GM18520 (cell line): ENCODE data around the gene MOV10L1.

Experiments used
- ATAC-seq: cut with Tn5 transposase; IDR thresholded peaks from one replicate; pipeline ENCODE4 v1.9.1; 2021; ENCODE audit not compliant: unreplicated experiment

Gene MOV10L1

DNA sequence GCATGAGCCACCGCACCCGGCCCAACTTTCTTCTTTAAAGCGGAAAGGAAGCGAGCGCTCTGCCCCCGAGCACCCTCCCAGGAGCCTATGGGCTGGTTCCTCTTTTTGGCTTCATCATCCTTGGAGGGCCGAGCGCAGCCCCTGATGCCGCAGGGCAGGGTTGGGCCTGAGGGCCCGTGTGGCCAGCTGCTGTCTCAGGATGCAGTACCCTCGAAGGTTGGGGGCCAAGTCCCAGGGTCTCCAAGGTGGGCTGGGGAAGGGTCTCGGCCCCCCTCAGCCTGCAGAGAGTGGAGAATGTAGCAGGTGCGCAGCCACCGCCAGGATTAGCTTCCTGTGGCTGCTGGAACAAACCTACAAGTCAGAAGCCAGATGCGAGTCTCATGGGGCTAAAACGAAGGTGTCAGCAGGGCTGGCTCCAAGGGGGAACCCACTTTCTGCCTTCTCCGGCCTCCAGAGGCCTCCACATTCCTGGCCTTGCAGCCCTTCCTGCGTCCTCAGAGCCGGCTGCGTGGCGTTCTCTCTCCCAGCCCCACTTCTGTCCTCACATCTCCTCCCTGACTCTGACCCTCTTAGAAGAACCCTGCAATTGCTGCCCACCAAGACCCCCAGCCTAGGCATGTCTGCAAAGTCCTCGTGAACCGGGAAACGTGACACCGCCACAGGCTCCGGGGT is 83.6 kb downstream of the MOV10L1 start:
- no peak for ATAC-seq

DNA sequence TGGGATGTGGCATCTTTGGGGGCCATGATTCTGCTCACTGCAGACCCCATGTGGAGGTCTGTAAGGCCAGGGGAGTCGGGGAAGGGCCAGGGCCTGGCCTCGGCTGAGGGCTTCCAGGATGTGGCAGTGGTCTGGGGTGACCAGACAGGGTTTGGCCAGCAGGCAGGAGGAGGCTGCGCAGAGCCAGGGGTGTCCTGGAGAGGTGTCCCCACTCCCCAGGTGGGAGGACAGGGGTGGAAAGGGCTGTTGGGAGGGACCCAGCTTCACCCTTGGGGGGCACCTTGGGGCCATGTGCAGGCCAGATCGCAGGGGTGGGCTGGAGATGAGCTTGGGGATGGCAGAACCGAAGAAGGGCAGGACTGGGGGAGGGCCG is 84.2 kb downstream of the MOV10L1 start:
- ATAC-seq: no peak

DNA sequence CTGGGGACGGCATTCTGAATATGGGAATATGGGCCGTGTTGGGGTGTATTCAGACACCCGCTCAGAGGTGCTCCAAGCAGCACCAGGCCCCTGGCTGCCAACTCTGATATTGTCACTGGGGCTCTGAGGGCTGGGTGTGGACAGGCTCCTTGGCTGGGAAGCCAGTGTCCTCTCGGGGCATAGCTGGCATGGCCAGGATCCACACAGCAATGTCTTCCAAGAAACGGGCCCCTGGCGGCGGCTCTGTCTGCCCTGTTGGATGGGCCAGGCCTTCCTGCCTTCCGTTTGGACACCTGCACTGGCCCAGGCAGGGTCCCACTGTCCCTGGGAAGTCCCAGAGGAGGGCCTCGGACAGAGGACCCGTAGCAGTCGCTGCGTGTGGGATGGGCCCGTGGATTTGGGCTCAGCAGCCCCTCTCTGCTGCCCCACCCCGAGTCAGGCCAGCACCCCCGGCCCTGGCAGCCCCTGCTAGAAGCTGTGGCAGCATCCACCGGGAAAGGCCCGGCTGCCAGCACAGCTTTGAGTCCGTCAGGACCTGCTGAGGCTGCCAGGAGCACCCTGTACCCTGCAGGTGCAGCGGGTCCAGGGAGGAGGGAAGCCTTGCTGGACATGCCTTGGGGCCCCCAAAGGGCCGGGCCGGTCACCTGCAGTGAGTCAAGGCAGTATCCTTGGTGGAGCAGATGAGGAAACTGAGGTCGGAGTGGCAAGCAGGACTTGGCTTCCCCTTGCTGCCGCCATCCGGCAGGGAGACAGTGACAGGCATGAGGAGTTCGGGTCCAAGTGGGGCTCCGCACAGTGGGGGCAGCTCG is 84.8 kb downstream of the MOV10L1 start:
- no peak for ATAC-seq

DNA sequence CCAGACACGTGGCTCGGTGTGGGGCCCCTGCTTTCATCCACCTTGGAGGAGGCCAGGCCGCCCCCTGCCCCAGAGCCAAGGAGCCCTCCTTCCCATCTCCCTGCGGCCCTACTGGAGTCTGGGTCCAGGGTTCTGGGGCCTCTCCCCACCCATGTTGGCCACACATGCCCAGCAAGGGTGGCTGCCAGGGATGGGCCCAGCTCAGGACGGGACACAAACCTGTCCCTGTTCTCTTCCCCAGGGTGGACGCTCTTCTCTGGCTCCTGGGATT is 85.3 kb downstream of the MOV10L1 start:
- ATAC-seq: no peak

DNA sequence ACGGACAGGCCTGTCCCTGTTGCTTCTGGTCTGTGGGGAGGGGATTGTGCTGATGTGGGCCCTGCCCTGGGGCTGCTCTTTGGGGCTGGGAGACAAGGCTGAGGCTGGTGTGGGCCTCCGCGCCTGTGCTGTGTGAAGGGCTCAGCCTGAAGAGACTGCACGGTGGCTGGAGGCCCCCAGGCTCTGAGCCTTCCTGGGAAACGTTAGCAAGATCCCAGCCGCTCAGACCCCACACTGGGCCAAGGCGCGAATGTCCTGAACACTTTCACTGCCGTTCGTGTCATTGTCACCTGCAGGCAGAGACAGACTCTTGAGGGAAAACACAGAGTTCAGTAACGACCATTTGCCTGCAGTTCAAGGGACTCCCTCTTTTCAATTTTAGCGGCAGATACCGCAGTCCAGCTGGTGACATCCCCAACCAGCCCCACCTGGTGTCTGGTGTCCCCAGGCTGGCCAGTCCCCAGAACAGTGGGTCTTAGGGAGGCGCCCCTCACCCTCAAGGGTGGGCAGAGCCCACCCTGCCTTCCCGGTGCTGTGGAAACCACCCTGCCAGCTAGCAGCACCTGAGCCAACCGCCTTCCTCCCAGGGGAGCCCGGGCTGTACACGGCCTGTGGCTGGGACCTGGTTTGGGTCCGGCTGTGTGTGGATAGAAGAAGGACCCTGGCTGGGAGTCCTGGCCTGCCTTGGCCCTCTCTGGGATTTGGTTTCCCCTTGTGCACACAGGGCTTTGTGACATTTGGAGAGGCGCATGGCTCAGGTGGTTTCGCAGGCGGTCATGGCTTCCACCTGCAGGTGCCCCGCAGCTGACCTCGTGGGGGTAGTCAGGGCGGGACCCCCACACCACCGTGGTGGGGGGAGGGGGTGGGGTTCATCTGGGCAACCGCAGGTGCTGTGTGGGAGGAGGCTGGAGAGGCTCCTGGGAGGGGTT is 86.4 kb downstream of the MOV10L1 start:
- ATAC-seq: no peak

DNA sequence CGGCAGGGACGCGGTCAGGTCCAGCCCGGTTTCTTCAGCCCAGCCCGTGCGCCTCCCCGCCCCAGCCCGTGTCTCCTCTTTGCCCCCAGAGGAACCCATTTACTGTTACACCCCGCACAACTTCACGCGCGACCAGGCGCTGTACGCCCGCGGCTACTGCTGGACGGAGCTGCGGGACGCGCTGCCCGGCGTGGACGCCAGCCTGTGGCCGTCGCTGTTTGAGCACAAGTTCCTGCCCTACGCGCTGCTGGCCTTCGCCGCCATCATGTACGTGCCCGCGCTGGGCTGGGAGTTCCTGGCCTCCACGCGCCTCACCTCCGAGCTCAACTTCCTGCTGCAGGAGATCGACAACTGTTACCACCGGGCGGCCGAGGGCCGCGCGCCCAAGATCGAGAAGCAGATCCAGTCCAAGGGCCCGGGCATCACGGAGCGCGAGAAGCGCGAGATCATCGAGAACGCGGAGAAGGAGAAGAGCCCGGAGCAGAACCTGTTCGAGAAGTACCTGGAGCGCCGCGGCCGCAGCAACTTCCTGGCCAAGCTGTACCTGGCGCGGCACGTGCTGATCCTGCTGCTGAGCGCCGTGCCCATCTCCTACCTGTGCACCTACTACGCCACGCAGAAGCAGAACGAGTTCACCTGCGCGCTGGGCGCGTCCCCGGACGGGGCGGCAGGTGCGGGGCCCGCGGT is 87.2 kb downstream of the MOV10L1 start:
- no peak for ATAC-seq

DNA sequence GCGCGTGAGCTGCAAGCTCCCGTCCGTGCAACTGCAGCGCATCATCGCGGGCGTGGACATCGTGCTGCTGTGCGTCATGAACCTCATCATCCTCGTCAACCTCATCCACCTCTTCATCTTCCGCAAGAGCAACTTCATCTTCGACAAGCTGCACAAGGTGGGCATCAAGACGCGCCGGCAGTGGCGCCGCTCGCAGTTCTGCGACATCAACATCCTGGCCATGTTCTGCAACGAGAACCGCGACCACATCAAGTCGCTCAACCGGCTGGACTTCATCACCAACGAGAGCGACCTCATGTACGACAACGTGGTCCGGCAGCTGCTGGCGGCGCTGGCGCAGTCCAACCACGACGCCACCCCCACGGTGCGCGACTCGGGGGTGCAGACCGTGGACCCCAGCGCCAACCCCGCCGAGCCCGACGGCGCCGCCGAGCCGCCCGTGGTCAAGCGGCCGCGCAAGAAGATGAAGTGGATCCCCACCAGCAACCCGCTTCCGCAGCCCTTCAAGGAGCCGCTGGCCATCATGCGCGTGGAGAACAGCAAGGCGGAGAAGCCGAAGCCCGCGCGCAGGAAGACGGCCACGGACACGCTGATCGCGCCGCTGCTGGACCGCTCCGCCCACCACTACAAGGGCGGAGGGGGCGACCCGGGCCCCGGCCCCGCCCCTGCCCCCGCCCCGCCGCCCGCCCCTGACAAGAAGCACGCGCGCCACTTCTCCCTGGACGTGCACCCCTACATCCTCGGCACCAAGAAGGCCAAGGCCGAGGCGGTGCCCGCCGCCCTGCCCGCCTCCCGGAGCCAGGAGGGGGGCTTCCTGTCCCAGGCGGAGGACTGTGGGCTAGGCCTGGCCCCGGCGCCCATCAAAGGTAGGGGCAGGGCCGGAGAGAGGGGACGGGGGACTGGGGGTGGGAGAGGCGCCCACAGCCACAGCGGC is 88.0 kb downstream of the MOV10L1 start:
- no peak for ATAC-seq

DNA sequence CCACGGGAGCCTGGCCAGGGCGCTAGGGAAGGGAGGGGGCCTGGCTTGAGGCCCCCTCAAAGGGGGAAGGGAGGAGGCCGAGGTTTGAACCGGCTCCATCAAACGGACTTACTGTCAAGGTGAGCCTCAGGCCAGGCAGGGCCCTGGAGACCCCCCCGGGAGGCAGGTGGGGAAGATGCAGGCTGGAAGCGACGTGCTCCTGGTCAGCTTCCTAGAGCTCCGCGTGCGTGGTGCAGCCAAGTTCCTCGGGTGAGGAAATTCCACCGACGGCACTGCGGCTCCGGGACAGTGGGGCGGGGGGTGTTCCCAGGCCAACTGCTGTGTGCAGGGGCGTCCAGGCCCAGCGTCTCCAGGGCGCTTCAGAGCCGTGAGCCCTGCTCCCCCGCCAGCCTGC is 88.7 kb downstream of the MOV10L1 start:
- ATAC-seq: no peak

DNA sequence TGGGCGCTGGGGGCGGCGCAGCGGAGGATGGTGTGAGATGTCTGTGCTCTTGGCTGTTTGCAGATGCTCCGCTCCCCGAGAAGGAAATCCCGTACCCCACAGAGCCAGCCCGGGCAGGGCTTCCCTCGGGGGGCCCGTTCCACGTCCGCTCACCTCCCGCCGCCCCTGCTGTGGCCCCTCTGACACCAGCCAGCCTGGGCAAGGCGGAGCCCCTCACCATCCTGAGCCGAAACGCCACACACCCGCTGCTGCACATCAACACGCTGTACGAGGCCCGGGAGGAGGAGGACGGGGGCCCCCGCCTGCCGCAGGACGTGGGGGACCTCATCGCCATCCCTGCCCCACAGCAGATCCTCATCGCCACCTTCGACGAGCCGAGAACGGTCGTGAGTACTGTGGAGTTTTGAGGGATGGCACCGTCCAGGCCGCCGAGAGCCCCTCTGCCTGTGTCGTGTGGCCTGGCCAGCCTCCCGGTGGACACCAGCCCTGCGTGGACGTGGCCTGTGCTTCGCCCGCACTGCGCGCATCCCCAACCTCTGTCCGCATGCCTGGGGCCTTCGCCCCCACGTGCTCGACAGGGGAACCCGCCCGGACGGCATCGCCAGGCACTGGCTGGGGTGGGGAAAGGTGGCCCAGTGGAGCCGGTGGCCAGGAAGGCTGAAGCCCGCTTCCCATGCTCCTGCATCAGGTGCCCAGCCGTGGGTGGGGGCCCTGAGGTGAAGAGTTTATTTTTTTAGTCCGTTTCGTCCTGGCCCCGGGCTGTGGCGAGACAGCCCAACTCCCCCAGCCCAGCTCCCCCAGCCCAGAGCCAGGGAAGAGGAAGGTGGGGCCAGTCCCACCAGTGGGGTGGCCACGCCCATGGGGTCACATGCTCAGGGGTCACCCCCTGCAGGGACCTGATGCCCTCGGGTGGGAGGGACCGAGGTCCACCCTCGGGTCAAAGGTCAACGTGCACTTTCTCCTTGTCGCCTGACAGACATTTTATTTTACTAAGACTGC is 89.4 kb downstream of the MOV10L1 start:
- no peak for ATAC-seq

DNA sequence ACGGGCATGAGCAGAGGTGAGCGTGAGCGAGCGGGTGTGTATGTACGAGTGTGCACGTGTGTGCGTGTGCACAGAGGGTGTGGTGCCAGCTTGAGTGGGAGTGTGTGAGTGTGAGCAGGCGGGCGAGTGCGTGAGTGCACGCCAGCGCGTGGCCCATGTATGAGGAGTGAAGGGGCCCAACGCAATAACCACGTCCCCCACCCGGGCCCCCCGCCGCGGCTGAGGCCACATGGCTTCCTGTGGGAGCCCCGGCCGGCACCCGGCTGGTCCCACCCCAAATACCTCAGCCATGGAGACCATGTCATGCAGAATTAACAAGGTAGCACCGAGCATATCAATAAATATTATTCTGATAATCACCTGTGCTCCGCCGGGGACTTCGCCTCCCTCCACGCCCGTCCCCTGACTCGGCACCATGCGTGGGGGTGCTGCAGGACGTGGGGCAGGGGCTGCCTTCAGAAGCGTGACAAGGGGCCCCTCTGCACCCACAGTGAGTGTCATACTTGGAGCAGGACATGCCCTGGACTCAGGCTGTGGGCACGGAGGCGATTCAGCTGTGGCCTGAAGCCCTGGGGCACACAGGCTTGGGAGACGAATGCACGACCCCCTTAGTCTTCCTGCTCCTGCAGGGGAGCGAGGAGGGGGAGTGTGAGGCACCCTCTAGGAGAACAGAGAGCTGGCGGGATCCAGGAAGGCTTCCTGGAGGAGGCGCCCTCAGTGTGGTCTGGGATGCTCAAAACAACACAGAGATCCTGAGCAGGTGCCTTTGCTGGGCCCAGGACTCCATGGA is 90.3 kb downstream of the MOV10L1 start:
- no peak for ATAC-seq

DNA sequence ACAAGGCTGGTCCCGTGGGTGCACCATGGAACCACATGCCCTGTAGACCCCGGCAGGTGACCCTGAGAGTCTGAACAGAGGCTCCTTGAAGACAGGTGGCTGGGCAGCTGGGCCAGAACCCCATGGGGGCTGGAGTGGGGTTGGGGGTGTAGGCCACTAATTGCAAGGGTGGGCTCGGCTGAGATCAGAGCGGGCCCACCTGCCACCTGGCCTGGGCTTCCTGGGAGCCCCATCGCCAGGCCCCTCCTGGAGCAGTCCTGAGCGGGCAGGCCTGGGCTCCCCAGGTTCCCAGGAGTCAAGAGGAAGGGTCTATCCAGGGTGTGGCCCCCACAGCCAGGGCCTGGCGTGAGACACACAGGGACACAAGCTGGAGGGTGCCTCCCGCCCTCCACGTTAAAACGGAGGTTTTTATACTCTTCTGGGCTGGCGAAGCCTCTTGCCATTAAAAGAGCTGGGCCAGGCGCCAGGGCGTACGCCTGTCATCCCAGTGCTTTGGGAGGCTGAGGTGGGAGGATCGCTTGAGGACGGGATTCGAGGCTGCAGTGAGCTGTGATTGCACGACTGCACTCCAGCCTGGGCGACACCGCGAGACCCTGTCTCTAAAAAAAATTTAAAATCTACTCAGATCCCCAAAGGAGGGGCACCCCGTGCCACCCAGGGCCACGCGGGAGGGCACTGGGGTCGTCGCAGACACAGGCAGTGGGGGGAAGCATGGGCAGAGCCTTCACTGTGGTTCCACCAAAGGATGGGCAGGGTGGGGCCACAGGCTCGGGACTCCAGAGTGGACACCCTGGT is 91.1 kb downstream of the MOV10L1 start:
- no peak for ATAC-seq

DNA sequence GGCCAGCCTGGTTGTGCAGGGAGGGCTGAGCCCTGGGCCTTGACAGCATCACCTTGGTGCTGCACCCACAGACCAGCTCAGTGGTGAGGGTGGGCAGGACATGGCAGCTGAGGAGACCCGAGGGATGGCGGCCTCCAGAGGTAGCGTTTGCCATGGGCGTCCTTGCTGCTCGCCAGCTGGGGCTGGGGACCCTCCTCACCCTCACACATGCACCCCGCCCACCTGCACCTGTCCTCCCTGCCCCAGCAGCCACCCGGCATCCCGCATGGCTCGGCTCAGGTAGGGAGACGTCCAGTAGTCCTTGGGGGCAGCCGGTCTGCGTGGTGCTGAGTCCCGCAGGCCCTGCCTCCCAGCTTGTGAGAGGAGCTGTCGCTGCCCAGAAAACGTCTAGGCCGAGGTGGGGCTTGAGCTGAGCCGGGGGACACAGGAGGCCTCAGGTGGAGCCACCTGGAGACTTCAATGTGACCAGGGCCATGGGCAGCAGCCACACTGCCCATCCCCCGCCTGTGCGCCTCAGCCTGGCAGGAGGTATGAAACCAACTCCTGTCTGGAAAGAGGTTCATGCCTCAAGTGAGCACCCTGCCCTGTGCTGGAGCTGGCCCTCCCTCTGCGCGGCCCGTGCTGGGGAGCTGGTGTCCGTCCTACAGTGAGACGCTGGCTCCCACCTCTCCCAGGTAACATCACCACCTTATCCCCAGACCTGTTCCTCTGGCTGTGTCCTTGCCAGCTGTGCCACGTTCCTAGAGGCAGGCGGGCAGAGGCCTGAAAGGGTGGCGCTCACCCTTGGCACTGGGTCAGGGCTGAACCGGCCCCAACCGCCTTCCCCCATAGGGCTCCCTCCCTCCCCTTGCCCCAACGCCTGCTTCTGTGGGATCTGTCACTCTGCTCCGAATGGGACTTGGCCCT is 92.6 kb downstream of the MOV10L1 start:
- ATAC-seq: no peak

DNA sequence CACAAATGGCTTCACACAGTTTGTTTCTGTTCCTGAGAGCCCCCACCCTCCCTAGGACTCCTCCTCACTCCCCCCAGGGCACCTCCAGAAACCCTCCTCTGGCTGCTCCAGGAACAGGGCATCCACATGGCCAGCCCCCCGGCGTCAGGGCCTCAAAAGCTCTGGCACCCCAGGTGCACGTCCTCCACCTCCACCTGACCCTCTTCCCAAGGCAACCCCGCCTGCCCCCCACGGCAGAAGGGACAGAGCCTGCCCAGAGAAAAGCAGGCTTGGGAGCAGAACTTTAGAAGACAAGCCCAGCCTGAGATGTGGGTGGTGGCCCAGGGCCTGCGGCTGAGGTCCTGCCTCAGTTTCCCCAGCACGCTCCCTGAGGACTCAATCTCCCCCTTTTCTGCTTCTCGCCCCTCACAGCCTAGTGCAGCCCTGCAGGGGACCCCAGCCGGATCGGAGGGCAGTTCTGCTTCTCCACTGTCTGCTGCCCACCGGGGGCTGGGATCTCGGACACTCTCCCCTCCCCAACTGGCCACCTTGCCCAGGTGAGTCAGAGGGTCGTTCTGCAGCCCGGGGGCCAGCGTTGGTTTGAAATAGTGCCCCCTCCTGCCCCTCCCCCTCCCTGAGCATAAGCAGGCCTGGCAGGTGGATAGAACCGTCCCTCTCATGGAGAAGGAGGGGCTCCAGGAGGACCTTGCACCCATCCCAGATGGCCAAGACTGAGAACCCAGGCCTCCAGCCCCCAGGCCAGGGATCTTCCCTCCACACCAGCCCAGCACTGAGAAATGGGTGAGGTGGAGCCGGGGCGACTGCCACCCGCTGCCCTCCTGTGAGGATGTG is 93.5 kb downstream of the MOV10L1 start:
- no peak for ATAC-seq

DNA sequence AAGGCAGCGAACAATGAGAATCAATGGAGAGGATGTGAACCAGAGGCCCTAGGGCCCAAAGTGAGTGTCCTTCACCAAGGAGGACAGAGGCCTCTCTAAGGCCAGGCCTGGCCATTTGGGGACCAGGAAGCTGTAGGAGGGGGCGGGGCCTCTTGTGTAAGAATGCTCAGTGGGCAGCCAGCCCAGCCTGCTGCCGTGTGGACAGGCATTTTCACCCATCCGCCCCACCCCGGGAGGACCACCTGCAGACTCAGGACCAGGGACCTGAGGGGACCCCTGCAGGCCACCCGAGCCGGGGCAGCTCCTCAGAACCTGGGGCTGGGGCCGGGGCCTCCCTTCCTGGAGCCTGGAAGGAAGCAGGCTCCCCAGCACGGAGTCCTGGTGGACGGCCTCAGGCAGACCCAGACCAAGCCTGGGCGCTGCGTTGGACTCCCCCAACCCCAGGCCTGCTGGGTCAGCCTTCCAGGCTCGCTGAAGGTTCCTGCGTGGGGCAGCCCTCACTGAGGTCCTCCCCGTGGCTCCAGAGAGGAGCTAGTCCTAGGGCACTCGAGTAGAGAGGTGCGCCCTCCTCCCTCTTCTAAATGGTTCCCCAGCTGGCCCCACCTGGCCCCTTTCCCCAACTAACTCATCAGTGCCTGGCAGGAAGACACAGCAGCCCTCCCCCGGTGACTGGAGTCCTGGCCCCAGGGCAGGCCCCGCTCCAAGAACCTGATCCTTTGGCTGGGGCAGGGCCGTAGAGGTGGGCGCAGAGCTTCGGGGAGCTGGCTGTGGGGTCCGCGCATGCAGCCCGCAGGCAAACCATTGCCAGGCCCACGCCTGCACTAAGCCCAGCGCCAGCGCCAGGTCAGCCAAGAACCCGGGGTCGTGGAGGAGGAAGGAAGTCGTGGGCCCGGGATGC is 94.4 kb downstream of the MOV10L1 start:
- no peak for ATAC-seq
